Embryonic facial prominence (tissue), 1 donor: ENCODE results near the gene GABPB1.

ENCODE experiments used
- DNase-seq: peaks from one replicate; pipeline ENCODE4 v3.0.0-alpha.2; 2016; ENCODE audit errors: extremely low spot score

The GABPB1 gene

GRCh38 chr15:50241684-50242450 lies 113.1 kb downstream of the GABPB1 start:
- no peak for DNase-seq

DNA sequence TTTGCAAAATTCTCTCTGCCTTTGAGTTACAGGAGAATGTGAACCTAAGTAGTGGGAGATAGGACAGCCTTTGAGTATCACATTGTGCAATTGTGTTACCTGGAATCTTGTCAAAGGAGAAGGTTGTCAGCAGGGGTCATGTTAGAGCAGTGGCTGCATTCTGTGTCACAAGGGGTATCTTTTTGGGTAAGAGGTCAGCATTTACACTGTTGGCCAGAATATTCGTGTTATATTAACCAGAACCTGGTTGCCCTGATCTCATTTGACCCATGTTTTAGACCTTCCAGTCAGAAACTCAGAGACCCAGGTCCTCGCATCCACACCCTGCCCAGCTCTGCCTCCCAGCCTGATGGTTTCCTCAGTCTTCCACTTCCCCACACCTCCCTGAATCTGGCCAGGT lies 116.7 kb downstream of the GABPB1 start:
- DNase-seq: no peak

- DNase-seq: no peak
These were observed 118.6 kb downstream of the GABPB1 start for GRCh38 chr15:50236433-50236832.

DNA sequence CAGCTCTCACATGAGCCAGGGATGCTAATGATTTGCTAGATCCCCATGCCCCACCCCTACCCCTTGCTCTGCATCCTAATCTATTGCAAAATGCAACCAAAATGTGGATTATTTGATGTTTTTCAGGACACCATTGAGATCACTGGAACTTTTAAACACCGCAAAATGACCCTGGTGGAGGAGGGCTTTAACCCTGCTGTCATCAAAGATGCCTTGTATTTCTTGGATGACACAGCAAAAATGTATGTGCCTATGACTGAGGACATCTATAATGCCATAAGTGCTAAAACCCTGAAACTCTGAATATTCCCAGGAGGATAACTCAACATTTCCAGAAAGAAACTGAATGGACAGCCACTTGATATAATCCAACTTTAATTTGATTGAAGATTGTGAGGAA lies 119.2 kb downstream of the GABPB1 start:
- DNase-seq: no peak

DNA sequence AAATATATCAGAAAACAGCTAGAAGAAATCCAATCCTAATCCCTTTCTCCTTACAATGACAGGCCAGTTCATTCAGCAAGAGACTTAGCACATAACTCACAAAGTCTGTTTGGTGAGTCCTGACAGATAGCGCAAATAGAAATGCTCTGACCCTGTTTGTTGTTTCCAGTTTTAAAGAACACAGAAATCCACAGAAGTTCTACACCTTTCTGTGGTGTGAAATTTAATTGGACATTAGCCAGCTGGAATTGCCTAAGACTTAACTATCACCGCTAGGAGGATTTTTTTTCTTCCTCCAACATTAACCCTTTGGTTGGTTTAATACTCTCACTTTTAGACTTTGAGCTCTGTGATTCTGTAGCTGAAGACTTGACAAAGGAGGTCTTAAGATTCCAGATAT lies 120.2 kb downstream of the GABPB1 start:
- DNase-seq: no peak

DNA sequence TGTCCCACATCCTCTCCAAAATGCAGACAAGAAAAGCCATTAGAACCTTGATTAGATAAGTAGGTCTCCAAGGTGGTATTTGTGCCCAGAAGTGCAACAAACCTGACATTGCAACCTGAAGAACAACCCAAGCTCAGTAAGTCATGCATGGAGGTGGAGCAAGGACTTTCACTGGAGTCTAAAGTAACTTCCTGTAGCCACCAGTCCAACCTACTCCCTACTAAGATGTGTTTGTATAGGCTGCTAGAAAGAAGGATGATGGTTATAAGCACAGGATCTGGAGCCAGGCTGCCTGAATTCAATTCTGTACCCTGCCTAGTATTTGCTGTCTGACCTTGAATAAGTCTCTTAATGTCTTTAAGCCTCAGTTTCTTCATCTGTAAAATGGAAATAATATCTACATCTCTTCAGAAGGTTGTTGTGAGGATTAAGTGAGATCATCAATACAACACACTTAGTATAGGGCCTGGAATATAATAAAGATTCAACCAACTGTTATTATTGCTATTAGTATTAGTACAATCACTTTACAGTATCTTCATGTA lies 121.7 kb downstream of the GABPB1 start:
- no peak for DNase-seq

- no peak for DNase-seq
These were observed 122.2 kb downstream of the GABPB1 start for GRCh38 chr15:50232791-50233190.

DNA sequence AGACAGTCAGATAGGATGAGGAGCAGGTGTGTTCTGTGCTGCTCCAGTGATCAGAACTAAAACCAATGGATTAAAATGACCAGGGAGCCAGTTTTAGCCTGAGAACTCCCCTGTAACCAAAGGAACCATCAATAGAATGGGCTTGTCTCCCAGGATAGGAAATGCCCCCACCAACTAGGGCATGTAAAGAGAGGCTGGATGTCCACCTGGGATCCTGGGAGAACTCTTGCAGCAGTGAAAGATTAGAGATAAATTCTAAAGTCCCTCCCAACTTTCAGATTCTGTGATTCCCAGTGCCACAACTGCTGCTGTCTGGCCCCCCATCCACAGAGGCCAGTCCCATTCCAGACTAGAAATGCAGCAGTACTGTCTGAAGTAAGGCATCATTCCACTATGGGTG lies 123.2 kb downstream of the GABPB1 start:
- no peak for DNase-seq

GRCh38 chr15:50229336-50229735 lies 125.7 kb downstream of the GABPB1 start:
- DNase-seq: no peak

GRCh38 chr15:50228866-50229265 lies 126.1 kb downstream of the GABPB1 start:
- DNase-seq: no peak

GRCh38 chr15:50227076-50227475 lies 127.9 kb downstream of the GABPB1 start:
- no peak for DNase-seq

DNA sequence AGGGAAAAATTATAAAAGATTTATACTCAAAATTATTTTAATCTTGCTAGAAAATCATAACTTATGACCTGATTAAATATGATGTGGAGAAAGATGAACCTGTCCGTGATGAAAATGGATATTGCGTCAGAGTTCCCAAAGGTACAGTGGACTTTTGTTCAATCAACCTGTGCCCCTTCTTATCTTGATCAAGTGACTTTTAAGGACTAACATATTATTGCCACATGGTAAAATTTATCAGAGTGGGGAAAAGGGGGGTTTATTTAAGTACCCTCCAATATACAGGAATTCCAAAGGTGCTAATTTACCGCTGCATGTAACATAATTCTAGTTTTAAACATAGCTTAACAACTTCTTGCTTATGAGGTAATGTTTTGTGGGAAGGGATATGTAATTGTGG lies 129.1 kb downstream of the GABPB1 start:
- no peak for DNase-seq
